IMR-90 (cell line): ENCODE results near the gene SLC30A1. TPM values are rescaled to one million over a fixed set of nuclear protein-coding genes. Genes with fewer than 3 reads are reported as not detected.

Experiments used
- ATAC-seq: fragments of 200-7000 bp; cut with Tn5 transposase; 2 replicates; pipeline ENCODE4 v1.9.1; 2020; ENCODE audit warnings: low read depth, mild to moderate bottlenecking, moderate library complexity
- BruUV-seq: library from RNA; stranded (reverse); fragments of 400-500 nt; replicated peaks from 2 replicates; lab custom pipeline; 2021; lab: Mats Ljungman, UMichigan
- CTCF ChIA-PET: fragments of 300-600 bp; formaldehyde crosslinking; extraction: SDS; loops from one replicate; lab custom pipeline; 2021; ENCODE audit warnings: antibody characterized with exemption; lab: Yijun Ruan, JAX
- POLR2A ChIA-PET: fragments of 300-600 bp; sonication (Branson Sonifier 250); formaldehyde crosslinking; loops from one replicate; lab custom pipeline; 2022; ENCODE audit warnings: antibody characterized with exemption; ENCODE audit not compliant: unreplicated experiment; lab: Charles Lee
- DNase-seq: peaks from one replicate; pipeline ENCODE4 v3.0.0; 2013
- H2AFZ ChIP-seq: replicated peaks from 2 replicates; pipeline ENCODE3; 2013; ENCODE audit warnings: low read length, mild to moderate bottlenecking; ENCODE audit not compliant: poor library complexity
- H2AK5ac ChIP-seq: 2 replicates; pipeline ENCODE4 v1.6.1; 2013; ENCODE audit warnings: low read depth, low read length, inconsistent platforms
- H2AK9ac ChIP-seq: replicated peaks from 2 replicates; pipeline ENCODE3; 2013; ENCODE audit warnings: mild to moderate bottlenecking, low read depth, low read length, moderate library complexity; ENCODE audit not compliant: poor library complexity
- H2BK120ac ChIP-seq: 2 replicates; pipeline ENCODE4 v1.6.1; 2013; ENCODE audit warnings: low read depth, low read length, inconsistent platforms
- H2BK15ac ChIP-seq: 3 replicates; pipeline ENCODE4 v1.6.1; 2013; ENCODE audit warnings: low read depth, low read length, inconsistent platforms
- H2BK20ac ChIP-seq: 2 replicates; pipeline ENCODE4 v1.6.1; 2013; ENCODE audit warnings: low read depth, mild to moderate bottlenecking, inconsistent platforms, low read length, moderate library complexity
- H2BK5ac ChIP-seq: 2 replicates; pipeline ENCODE4 v1.6.1; 2013; ENCODE audit warnings: mild to moderate bottlenecking, low read depth, low read length, inconsistent platforms; ENCODE audit not compliant: poor library complexity, severe bottlenecking
- H3K14ac ChIP-seq: replicated peaks from 2 replicates; pipeline ENCODE4 v1.6.1; 2013; ENCODE audit warnings: low read depth, low read length, inconsistent platforms
- H3K18ac ChIP-seq: 2 replicates; pipeline ENCODE4 v1.6.1; 2013; ENCODE audit warnings: low read depth, low read length, control low read depth
- H3K23ac ChIP-seq: 2 replicates; pipeline ENCODE4 v1.6.1; 2013; ENCODE audit warnings: low read depth, low read length, inconsistent platforms
- H3K27ac ChIP-seq: 2 replicates; pipeline ENCODE4 v1.5.1; 2013; ENCODE audit warnings: mild to moderate bottlenecking, control low read depth, low read length; ENCODE audit not compliant: insufficient read depth
- H3K27me3 ChIP-seq: 2 replicates; pipeline ENCODE4 v1.6.1; 2013; ENCODE audit warnings: low read length; ENCODE audit not compliant: control insufficient read depth, insufficient read depth
- H3K36me3 ChIP-seq: 2 replicates; pipeline ENCODE4 v1.6.1; 2013; ENCODE audit warnings: low read length, mixed read lengths; ENCODE audit not compliant: control insufficient read depth, insufficient read depth
- H3K4ac ChIP-seq: 2 replicates; pipeline ENCODE4 v1.6.1; 2013; ENCODE audit warnings: low read depth, low read length, inconsistent platforms
- H3K4me1 ChIP-seq: 2 replicates; pipeline ENCODE4 v1.6.1; 2013; ENCODE audit warnings: low read length, mixed read lengths; ENCODE audit not compliant: control insufficient read depth, insufficient read depth
- H3K4me2 ChIP-seq: 2 replicates; pipeline ENCODE4 v1.6.1; 2013; ENCODE audit warnings: low read depth, mild to moderate bottlenecking, control low read depth, low read length, moderate library complexity
- H3K4me3 ChIP-seq: 2 replicates; pipeline ENCODE4 v1.5.1; 2013; ENCODE audit warnings: low read depth, mild to moderate bottlenecking, control low read depth, low read length, moderate library complexity; ENCODE audit not compliant: insufficient read depth
- H3K56ac ChIP-seq: 2 replicates; pipeline ENCODE4 v1.6.1; 2013; ENCODE audit warnings: low read length, inconsistent platforms; ENCODE audit not compliant: insufficient read depth; ENCODE audit errors: extremely low read depth
- H3K79me1 ChIP-seq, 2 experiments: 2 replicates each; pipeline ENCODE4 v1.6.1; 2013; ENCODE audit warnings: low read length in 2 of 2, inconsistent platforms in 1 of 2, low read depth in 1 of 2
- H3K9ac ChIP-seq: 2 replicates; pipeline ENCODE4 v1.6.1; 2013; ENCODE audit warnings: low read depth, low read length, control low read depth
- H3K9me1 ChIP-seq: 2 replicates; pipeline ENCODE4 v1.6.1; 2013; ENCODE audit warnings: low read length, inconsistent platforms; ENCODE audit not compliant: insufficient read depth
- H3K9me3 ChIP-seq: 2 replicates; pipeline ENCODE4 v1.6.1; 2013; ENCODE audit warnings: low read length; ENCODE audit not compliant: control insufficient read depth, insufficient read depth
- H4K20me1 ChIP-seq: 2 replicates; pipeline ENCODE4 v1.6.1; 2013; ENCODE audit warnings: low read length, inconsistent platforms; ENCODE audit not compliant: insufficient read depth
- H4K5ac ChIP-seq: 2 replicates; pipeline ENCODE4 v1.6.1; 2013; ENCODE audit warnings: mild to moderate bottlenecking, low read depth, low read length, control low read depth
- H4K8ac ChIP-seq, 2 experiments: 2 replicates each; pipeline ENCODE4 v1.6.1; 2013; ENCODE audit warnings: low read depth in 2 of 2, low read length in 2 of 2, control low read depth in 1 of 2, inconsistent platforms in 1 of 2
- H4K91ac ChIP-seq: 2 replicates; pipeline ENCODE4 v1.6.1; 2013; ENCODE audit warnings: low read depth, low read length, inconsistent platforms; ENCODE audit not compliant: insufficient read depth
- BHLHE40 ChIP-seq: fragments of 150-350 bp; IDR thresholded peaks from 2 replicates; pipeline ENCODE4 v1.6.1; 2016; ENCODE audit warnings: mild to moderate bottlenecking, low read depth, low read length
- CEBPB ChIP-seq: IDR thresholded peaks from 2 replicates; pipeline ENCODE4 v1.6.1; 2012; ENCODE audit warnings: low read depth, low read length, improper control_type of control experiment
- CHD1 ChIP-seq: IDR thresholded peaks from 2 replicates; pipeline ENCODE4 v1.6.1; 2012; ENCODE audit warnings: low read depth, low read length, improper control_type of control experiment
- FOS ChIP-seq: fragments of 150-350 bp; IDR thresholded peaks from 2 replicates; pipeline ENCODE4 v1.6.1; 2016; ENCODE audit warnings: low read depth, low read length
- MAFK ChIP-seq: IDR thresholded peaks from 2 replicates; pipeline ENCODE4 v1.6.1; 2012; ENCODE audit warnings: low read depth, low read length, improper control_type of control experiment
- MAZ ChIP-seq: IDR thresholded peaks from 2 replicates; pipeline ENCODE4 v1.6.1; 2012; ENCODE audit warnings: low read depth, mild to moderate bottlenecking, low read length, improper control_type of control experiment, moderate library complexity, borderline replicate concordance
- MXI1 ChIP-seq: IDR thresholded peaks from 2 replicates; pipeline ENCODE4 v1.6.1; 2012; ENCODE audit warnings: low read depth, mild to moderate bottlenecking, low read length, moderate library complexity, borderline replicate concordance
- NFE2L2 ChIP-seq: fragments of 150-350 bp; IDR thresholded peaks from 2 replicates; pipeline ENCODE4 v1.6.1; 2016; ENCODE audit warnings: low read depth, mild to moderate bottlenecking, low read length
- POLR2A ChIP-seq: IDR thresholded peaks from 2 replicates; pipeline ENCODE4 v1.6.1; 2012; ENCODE audit warnings: mild to moderate bottlenecking, low read depth, low read length
- RAD21 ChIP-seq: IDR thresholded peaks from 2 replicates; pipeline ENCODE4 v1.6.1; 2012; ENCODE audit warnings: low read length, improper control_type of control experiment
- RCOR1 ChIP-seq: IDR thresholded peaks from 2 replicates; pipeline ENCODE4 v1.6.1; 2012; ENCODE audit warnings: mild to moderate bottlenecking, low read length, improper control_type of control experiment; ENCODE audit not compliant: insufficient replicate concordance
- RFX5 ChIP-seq: IDR thresholded peaks from 2 replicates; pipeline ENCODE4 v1.8.0; 2012; ENCODE audit warnings: low read depth, mild to moderate bottlenecking, low read length, moderate library complexity
- SMC3 ChIP-seq: fragments of 150-350 bp; IDR thresholded peaks from 2 replicates; pipeline ENCODE4 v1.6.1; 2016; ENCODE audit warnings: low read depth, mild to moderate bottlenecking, antibody characterized with exemption, low read length, moderate library complexity
- WGBS, 2 experiments: methylation state at CpG; one replicate each; pipeline versions ENCODE4 v1.1.5 to v1.1.7; 2013; ENCODE audit warnings: missing lambda C conversion rate in 2 of 2; ENCODE audit not compliant: insufficient read length in 1 of 2; ENCODE audit errors: extremely low coverage in 2 of 2; 5-methylcytosine and 5-hydroxymethylcytosine counted together
- dilution Hi-C: fragments of 300-500 bp; cut with HindIII; formaldehyde crosslinking; loops from one replicate; pipeline ENCODE4 v1.14.3; 2018; ENCODE audit warnings: low sequenced_read_pairs; ENCODE audit not compliant: unreplicated experiment
- in situ Hi-C: fragments of 300-500 bp; cut with MboI; formaldehyde crosslinking; loops from 3 replicates; pipeline ENCODE4 v1.14.3; 2019; ENCODE audit warnings: low sequenced_read_pairs, inconsistent platforms, mixed read lengths
- intact Hi-C: fragments of 100-400 bp; cut with micrococcal nuclease; formaldehyde crosslinking; loops from 2 replicates; pipeline ENCODE4 v1.10.0; 2022
- polyA plus RNA-seq, 3 experiments: library from polyadenylated mRNA; depleted of rRNA; stranded (reverse); fragments of >200 nt; gene quantifications; 2 replicates each; pipeline ENCODE4 v1.2.3, GENCODE V29; 2012; ENCODE audit warnings: low replicate concordance in 1 of 3
- total RNA-seq: library from RNA; depleted of rRNA; stranded (reverse); fragments of >200 nt; gene quantifications from 2 replicates; pipeline ENCODE4 v1.2.3, GENCODE V29; 2012
- TF ChIP-seq, protein P1 (sequence below): conservative IDR thresholded peaks from 2 replicates; pipeline ENCODE4 v1.5.1; 2012; ENCODE audit warnings: mild to moderate bottlenecking, low read depth, low read length, improper control_type of control experiment
- TF ChIP-seq, protein P2 (sequence below): fragments of 150-350 bp; IDR thresholded peaks from 2 replicates; pipeline ENCODE4 v1.6.1; 2016; ENCODE audit warnings: low read depth, mild to moderate bottlenecking, low read length, moderate library complexity, borderline replicate concordance
- TF ChIP-seq, protein P3 (sequence below): fragments of 150-350 bp; IDR thresholded peaks from 2 replicates; pipeline ENCODE4 v1.6.1; 2017; ENCODE audit warnings: mild to moderate bottlenecking, antibody characterized with exemption, low read length, low read depth

SLC30A1 gene
- total and polyA plus RNA-seq, 2 of the 4 experiments (the other 2 are of a cell fraction) = 5.4 to 8.4 TPM

DNA sequence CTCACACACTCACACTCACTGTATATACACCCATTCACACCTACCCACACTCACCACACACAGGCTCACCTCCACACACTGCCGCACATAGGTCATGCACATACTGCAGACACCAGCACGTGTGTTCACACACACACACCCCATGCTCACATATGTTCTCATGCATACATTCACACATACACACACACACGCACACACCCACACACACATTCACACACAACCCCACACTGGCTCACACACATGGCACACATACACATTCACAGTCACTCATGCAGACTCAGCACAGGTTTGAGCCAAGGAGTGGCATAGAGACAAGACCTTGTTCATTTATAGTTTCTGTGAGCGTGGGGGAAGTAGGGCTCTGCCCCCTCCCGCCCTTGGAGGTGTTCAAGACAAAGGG lies 41.1 kb upstream of the SLC30A1 start:
- H4K20me1 ChIP-seq = no peaks in the 10 kb centered on the region
- intact Hi-C loops = no loop called here
- no peak overlapping the region for H2AK5ac ChIP-seq
- POLR2A ChIA-PET = no interaction called here
- H3K27me3 ChIP-seq = no peaks in the 10 kb centered on the region
- BruUV-seq = no TSS peak
- H3K9me3 ChIP-seq = no peaks in the 10 kb centered on the region
- no peak overlapping the region for H3K14ac ChIP-seq
- H3K4me1 ChIP-seq = peaks cover 3% of the 10 kb centered on the region; the same call in 1 of the 2 replicates
- dilution Hi-C loops = no loop called here
- no peak overlapping the region; the same call in 2 of the 3 replicates for H2BK15ac ChIP-seq
- no peak overlapping the region for H4K5ac ChIP-seq
- H3K56ac ChIP-seq = no peak overlapping the region
- WGBS, 2 experiments = 90% methylated on average over 2 of the region's 5 CpGs; no CpG with 5 or more reads in 1 of the 2 experiments
- no peaks in the 10 kb centered on the region for H3K79me1 ChIP-seq
- ATAC-seq = no peak
- no peak overlapping the region for H3K4me2 ChIP-seq
- no peak overlapping the region for H2BK120ac ChIP-seq
- no peak overlapping the region for H3K4me3 ChIP-seq
- no peak for TF ChIP-seq MAZ
- TF ChIP-seq, protein P1, sequence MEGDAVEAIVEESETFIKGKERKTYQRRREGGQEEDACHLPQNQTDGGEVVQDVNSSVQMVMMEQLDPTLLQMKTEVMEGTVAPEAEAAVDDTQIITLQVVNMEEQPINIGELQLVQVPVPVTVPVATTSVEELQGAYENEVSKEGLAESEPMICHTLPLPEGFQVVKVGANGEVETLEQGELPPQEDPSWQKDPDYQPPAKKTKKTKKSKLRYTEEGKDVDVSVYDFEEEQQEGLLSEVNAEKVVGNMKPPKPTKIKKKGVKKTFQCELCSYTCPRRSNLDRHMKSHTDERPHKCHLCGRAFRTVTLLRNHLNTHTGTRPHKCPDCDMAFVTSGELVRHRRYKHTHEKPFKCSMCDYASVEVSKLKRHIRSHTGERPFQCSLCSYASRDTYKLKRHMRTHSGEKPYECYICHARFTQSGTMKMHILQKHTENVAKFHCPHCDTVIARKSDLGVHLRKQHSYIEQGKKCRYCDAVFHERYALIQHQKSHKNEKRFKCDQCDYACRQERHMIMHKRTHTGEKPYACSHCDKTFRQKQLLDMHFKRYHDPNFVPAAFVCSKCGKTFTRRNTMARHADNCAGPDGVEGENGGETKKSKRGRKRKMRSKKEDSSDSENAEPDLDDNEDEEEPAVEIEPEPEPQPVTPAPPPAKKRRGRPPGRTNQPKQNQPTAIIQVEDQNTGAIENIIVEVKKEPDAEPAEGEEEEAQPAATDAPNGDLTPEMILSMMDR = no peak
- no peak for TF ChIP-seq MXI1
- no peak for TF ChIP-seq RFX5
- TF ChIP-seq CEBPB = no peak
- TF ChIP-seq SMC3 = no peak
- TF ChIP-seq CHD1 = no peak
- TF ChIP-seq POLR2A = no peak
- TF ChIP-seq NFE2L2 = no peak
- TF ChIP-seq BHLHE40 = no peak
- TF ChIP-seq RAD21 = no peak
- TF ChIP-seq MAFK = no peak
- TF ChIP-seq, protein P2, sequence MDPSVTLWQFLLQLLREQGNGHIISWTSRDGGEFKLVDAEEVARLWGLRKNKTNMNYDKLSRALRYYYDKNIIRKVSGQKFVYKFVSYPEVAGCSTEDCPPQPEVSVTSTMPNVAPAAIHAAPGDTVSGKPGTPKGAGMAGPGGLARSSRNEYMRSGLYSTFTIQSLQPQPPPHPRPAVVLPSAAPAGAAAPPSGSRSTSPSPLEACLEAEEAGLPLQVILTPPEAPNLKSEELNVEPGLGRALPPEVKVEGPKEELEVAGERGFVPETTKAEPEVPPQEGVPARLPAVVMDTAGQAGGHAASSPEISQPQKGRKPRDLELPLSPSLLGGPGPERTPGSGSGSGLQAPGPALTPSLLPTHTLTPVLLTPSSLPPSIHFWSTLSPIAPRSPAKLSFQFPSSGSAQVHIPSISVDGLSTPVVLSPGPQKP = no peak
- TF ChIP-seq, protein P3, sequence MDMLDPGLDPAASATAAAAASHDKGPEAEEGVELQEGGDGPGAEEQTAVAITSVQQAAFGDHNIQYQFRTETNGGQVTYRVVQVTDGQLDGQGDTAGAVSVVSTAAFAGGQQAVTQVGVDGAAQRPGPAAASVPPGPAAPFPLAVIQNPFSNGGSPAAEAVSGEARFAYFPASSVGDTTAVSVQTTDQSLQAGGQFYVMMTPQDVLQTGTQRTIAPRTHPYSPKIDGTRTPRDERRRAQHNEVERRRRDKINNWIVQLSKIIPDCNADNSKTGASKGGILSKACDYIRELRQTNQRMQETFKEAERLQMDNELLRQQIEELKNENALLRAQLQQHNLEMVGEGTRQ = no peak
- no peak for TF ChIP-seq FOS
- no peak for TF ChIP-seq RCOR1
- CTCF ChIA-PET = no interaction called here
- H4K91ac ChIP-seq = no peak overlapping the region
- H3K18ac ChIP-seq = no peak overlapping the region
- no peak overlapping the region for H2BK20ac ChIP-seq
- no peak overlapping the region for H3K23ac ChIP-seq
- no peak overlapping the region for H3K27ac ChIP-seq
- no peak overlapping the region for H2AFZ ChIP-seq
- H2AK9ac ChIP-seq = peak overlapping the region; percentile 3
- H3K4ac ChIP-seq = no peak overlapping the region
- H3K9me1 ChIP-seq = peaks cover 5% of the 10 kb centered on the region; the same call in 1 of the 2 replicates
- no peak overlapping the region for H3K9ac ChIP-seq
- H4K8ac ChIP-seq = no peak overlapping the region
- H3K36me3 ChIP-seq = no peaks in the 10 kb centered on the region
- in situ Hi-C loops = no loop called here
- DNase-seq = no peak
- no peak overlapping the region for H2BK5ac ChIP-seq
